Liver (tissue), 9 donors: Measurements from ENCODE around the gene IFT27. TPM values are rescaled to one million over a fixed set of nuclear protein-coding genes. Genes with fewer than 3 reads are reported as not detected.

Experiments
- DNase-seq: peaks from one replicate; pipeline ENCODE4 v3.0.0-alpha.2; 2017; ENCODE audit warnings: low spot score
- H3K27ac ChIP-seq, 2 donors: one replicate each; pipeline ENCODE4 v1.7.0; 2013; ENCODE audit warnings: inconsistent platforms in 2 of 2, low read length in 2 of 2, control low read depth in 1 of 2, low read depth in 1 of 2, mild to moderate bottlenecking in 1 of 2
- H3K27me3 ChIP-seq, 4 donors: one replicate each; pipeline versions ENCODE4 v1.6.1 to v1.7.0; 2013; ENCODE audit warnings: low read length in 3 of 4, inconsistent platforms in 1 of 4, mild to moderate bottlenecking in 1 of 4, moderate library complexity in 1 of 4; ENCODE audit not compliant: control insufficient read depth in 4 of 4, insufficient read depth in 4 of 4
- H3K36me3 ChIP-seq, 4 donors: one replicate each; pipeline versions ENCODE4 v1.6.1 to v1.7.0; 2013; ENCODE audit warnings: low read length in 3 of 4, mild to moderate bottlenecking in 3 of 4, low read depth in 1 of 4, moderate library complexity in 1 of 4; ENCODE audit not compliant: control insufficient read depth in 4 of 4, insufficient read depth in 3 of 4
- H3K4me1 ChIP-seq, 4 donors: one replicate each; pipeline versions ENCODE4 v1.6.1 to v1.7.0; 2013; ENCODE audit warnings: low read length in 3 of 4, mild to moderate bottlenecking in 3 of 4, moderate library complexity in 1 of 4; ENCODE audit not compliant: control insufficient read depth in 4 of 4, insufficient read depth in 4 of 4
- H3K4me3 ChIP-seq, 3 donors: one replicate each; pipeline versions ENCODE4 v1.6.1 to v1.7.0; 2013; ENCODE audit warnings: low read length in 3 of 3, control low read depth in 1 of 3, low read depth in 1 of 3, mild to moderate bottlenecking in 1 of 3
- H3K9ac ChIP-seq, 2 donors: one replicate each; pipeline ENCODE4 v1.7.0; 2013; ENCODE audit warnings: low read length in 2 of 2, mild to moderate bottlenecking in 2 of 2, moderate library complexity in 2 of 2, control low read depth in 1 of 2, low read depth in 1 of 2
- H3K9me3 ChIP-seq, 4 donors: one replicate each; pipeline versions ENCODE4 v1.6.1 to v1.7.0; 2013; ENCODE audit warnings: low read length in 3 of 4; ENCODE audit not compliant: control insufficient read depth in 4 of 4
- ATF3 ChIP-seq: IDR thresholded peaks from 2 replicates; pipeline ENCODE4 v1.6.1; 2016; ENCODE audit warnings: antibody characterized with exemption
- CTCF ChIP-seq: fragments of 150-350 bp; IDR thresholded peaks from 2 replicates; pipeline ENCODE4 v1.5.1; 2017; ENCODE audit warnings: improper control_type of control experiment, low read depth, low read length; ENCODE audit not compliant: missing input control
- EGR1 ChIP-seq, 2 donors: IDR thresholded peaks; 2 replicates each; pipeline ENCODE4 v1.6.1; 2016 to 2018; ENCODE audit warnings: antibody characterized with exemption in 2 of 2, low read depth in 2 of 2
- FOXA1 ChIP-seq: IDR thresholded peaks from 2 replicates; pipeline ENCODE4 v1.6.1; 2016; ENCODE audit warnings: antibody characterized with exemption
- FOXA2 ChIP-seq: IDR thresholded peaks from 2 replicates; pipeline ENCODE4 v1.6.1; 2016; ENCODE audit warnings: antibody characterized with exemption
- GABPA ChIP-seq, 2 donors: IDR thresholded peaks in 1 of 2; conservative IDR thresholded peaks in 1 of 2; 2 replicates each; pipeline ENCODE4 v1.6.1; 2016; ENCODE audit warnings: antibody characterized with exemption in 2 of 2, mild to moderate bottlenecking in 1 of 2, moderate library complexity in 1 of 2
- HNF4A ChIP-seq, 2 donors: conservative IDR thresholded peaks; 2 replicates each; pipeline ENCODE4 v1.6.1; 2016; ENCODE audit warnings: antibody characterized with exemption in 2 of 2, mild to moderate bottlenecking in 2 of 2
- HNF4G ChIP-seq: IDR thresholded peaks from 2 replicates; pipeline ENCODE4 v1.6.1; 2016; ENCODE audit warnings: antibody characterized with exemption
- JUND ChIP-seq, 2 donors: IDR thresholded peaks; 2 replicates each; pipeline ENCODE4 v1.6.1; 2016; ENCODE audit warnings: antibody characterized with exemption in 2 of 2
- NR2F2 ChIP-seq: IDR thresholded peaks from 2 replicates; pipeline ENCODE4 v1.6.1; 2016; ENCODE audit warnings: antibody characterized with exemption
- RAD21 ChIP-seq, 2 donors: IDR thresholded peaks; 2 replicates each; pipeline ENCODE4 v1.6.1; 2016; ENCODE audit warnings: antibody characterized with exemption in 2 of 2, mild to moderate bottlenecking in 2 of 2
- REST ChIP-seq: IDR thresholded peaks from 2 replicates; pipeline ENCODE4 v1.6.1; 2016; ENCODE audit warnings: antibody characterized with exemption, mild to moderate bottlenecking
- SP1 ChIP-seq: IDR thresholded peaks from 2 replicates; pipeline ENCODE4 v1.6.1; 2018; ENCODE audit warnings: antibody characterized with exemption, mild to moderate bottlenecking
- TAF1 ChIP-seq: conservative IDR thresholded peaks from 2 replicates; pipeline ENCODE4 v1.6.1; 2016; ENCODE audit warnings: antibody characterized with exemption, mild to moderate bottlenecking
- YY1 ChIP-seq: IDR thresholded peaks from 2 replicates; pipeline ENCODE4 v1.6.1; 2016; ENCODE audit warnings: antibody characterized with exemption, mild to moderate bottlenecking
- ZBTB33 ChIP-seq: IDR thresholded peaks from 2 replicates; pipeline ENCODE4 v1.6.1; 2016; ENCODE audit warnings: antibody characterized with exemption
- WGBS: extraction: QIAGEN DNeasy Blood & Tissue Kit; methylation state at CpG from one replicate; pipeline ENCODE4 v1.1.7; 2013; 5-methylcytosine and 5-hydroxymethylcytosine counted together
- polyA plus RNA-seq, 2 donors: library from polyadenylated mRNA; stranded (reverse) in 1 of 2; unstranded in 1 of 2; fragments of 200-250 nt in 1 of 2; fragments of >200 nt in 1 of 2; fragmentation: Nextera tagmentation in 1 of 2; extraction: Ambion mirVana in 1 of 2; gene quantifications; one replicate each; pipeline versions ENCODE4 v1.2.1 to v1.2.3, GENCODE V29; 2013 to 2015
- total RNA-seq, 2 donors: library from RNA; depleted of rRNA; stranded (reverse); fragments of >200 nt; gene quantifications; one replicate each; pipeline ENCODE4 v1.2.3, GENCODE V29; 2014
- donor health status: healthy.
- donor health status: healthy.
- donor health status: healthy.
- donor health status: healthy.
- donor health status: healthy.

The IFT27 gene
- total and polyA plus RNA-seq, 4 donors, result 7.2 to 12.4 (median 9.6) TPM

GRCh38 chr22:36822581-36822980 lies 46.7 kb upstream of the IFT27 start:
- no peak for DNase-seq
- Histone ChIP-seq H3K27ac (no peak overlapping the region), H3K9me3 (no peaks in the 10 kb centered on the region), H3K9ac (no peak overlapping the region), H3K4me3 (no peak overlapping the region), H3K27me3 (peaks cover 0 to 9% (median 5%) of the 10 kb centered on the region in 4 donors), H3K4me1 (no peaks in the 10 kb centered on the region), H3K36me3 (no peaks in the 10 kb centered on the region)
- TF ChIP-seq HNF4G (no peak), FOXA2 (no peak), YY1 (no peak), JUND (IDR thresholded peaks at IDR 0.05) (no peak), FOXA1 (no peak), TAF1 (no peak), ATF3 (no peak)
- 71% methylated on average over 6 of the region's 6 CpGs for WGBS

GRCh38 chr22:36819112-36819511 lies 43.2 kb upstream of the IFT27 start:
- Histone ChIP-seq H3K27ac (no peak overlapping the region), H3K36me3 (no peaks in the 10 kb centered on the region), H3K9ac (no peak overlapping the region), H3K27me3 (peaks cover 0 to 24% (median 11%) of the 10 kb centered on the region in 4 donors), H3K4me3 (no peak overlapping the region), H3K4me1 (peaks cover 0 to 10% (median 5%) of the 10 kb centered on the region in 4 donors), H3K9me3 (no peaks in the 10 kb centered on the region)
- TF ChIP-seq TAF1 (no peak), ATF3 (no peak)
- WGBS, result 25% methylated on average over 9 of the region's 9 CpGs
- DNase-seq, result no peak

GRCh38 chr22:36818010-36818642 lies 42.2 kb upstream of the IFT27 start:
- no peak for DNase-seq
- 65% methylated on average over 6 of the region's 6 CpGs for WGBS
- no peak overlapping the region for H3K9ac ChIP-seq
- H3K4me3 ChIP-seq, result no peak overlapping the region
- no peaks in the 10 kb centered on the region for H3K36me3 ChIP-seq
- H3K27me3 ChIP-seq, result peaks cover 0 to 24% (median 11%) of the 10 kb centered on the region in 4 donors
- H3K9me3 ChIP-seq, result no peaks in the 10 kb centered on the region
- TF ChIP-seq GABPA (IDR thresholded peaks at IDR 0.05 in 1 of 2, conservative IDR thresholded peaks at IDR 0.05 in 1 of 2) (no peak), JUND (IDR thresholded peaks at IDR 0.05) (no peak), TAF1 (no peak), ATF3 (no peak), NR2F2 (no peak), HNF4G (no peak), FOXA1 (no peak), SP1 (no peak), HNF4A (conservative IDR thresholded peaks at IDR 0.05) (no peak), FOXA2 (no peak), YY1 (no peak), REST (no peak), RAD21 (IDR thresholded peaks at IDR 0.05) (no peak), ZBTB33 (no peak), EGR1 (IDR thresholded peaks at IDR 0.05; ENCODE audit: low read depth in 2 of 2) (no peak), CTCF (no peak)
- H3K4me1 ChIP-seq, result peaks cover 0 to 10% (median 5%) of the 10 kb centered on the region in 4 donors
- no peak overlapping the region for H3K27ac ChIP-seq
